GM19035 (cell line): ENCODE results near the gene FXYD2.
"Not testable (repeated sequence)": the region's sequence is repeated elsewhere in the genome, so short reads cannot be mapped to it uniquely, and the experiment has no call there.

Source experiments
- ATAC-seq: cut with Tn5 transposase; IDR thresholded peaks from one replicate; pipeline ENCODE4 v1.9.1; 2021; ENCODE audit not compliant: unreplicated experiment

Gene FXYD2

GRCh38 chr11:117822074-117823033, 2.2 kb downstream of the FXYD2 start:
- no peak for ATAC-seq

GRCh38 chr11:117821431-117821830, 3.1 kb downstream of the FXYD2 start:
- ATAC-seq, result no peak

- no peak for ATAC-seq
These were observed 4.0 kb downstream of the FXYD2 start for GRCh38 chr11:117820516-117820915.

GRCh38 chr11:117820071-117820470, 4.5 kb downstream of the FXYD2 start:
- no peak for ATAC-seq

GRCh38 chr11:117819096-117820040, 5.2 kb downstream of the FXYD2 start:
- ATAC-seq, result no peak

GRCh38 chr11:117818041-117818873, 6.3 kb downstream of the FXYD2 start:
- ATAC-seq, result peak; percentile 20

- peak; percentile 32 for ATAC-seq
These were observed 7.0 kb downstream of the FXYD2 start for GRCh38 chr11:117817368-117818040.

- ATAC-seq, result no peak
These were observed 7.6 kb downstream of the FXYD2 start for GRCh38 chr11:117816846-117817367.

GRCh38 chr11:117816151-117816741, 8.3 kb downstream of the FXYD2 start:
- no peak for ATAC-seq

GRCh38 chr11:117815262-117815803, 9.2 kb downstream of the FXYD2 start:
- peak; percentile 66 for ATAC-seq

- ATAC-seq, result peak; percentile 50
These were observed 9.7 kb downstream of the FXYD2 start for GRCh38 chr11:117814766-117815261.

GRCh38 chr11:117814204-117814765, 10.3 kb downstream of the FXYD2 start:
- ATAC-seq, result no peak

GRCh38 chr11:117810056-117810451, 14.5 kb downstream of the FXYD2 start:
- ATAC-seq, result not testable (repeated sequence)

- no peak for ATAC-seq
These were observed 15.1 kb downstream of the FXYD2 start for GRCh38 chr11:117809236-117810055.

GRCh38 chr11:117808784-117809183, 15.8 kb downstream of the FXYD2 start:
- no peak for ATAC-seq

GRCh38 chr11:117807482-117808327, 16.8 kb downstream of the FXYD2 start:
- peak; percentile 55 for ATAC-seq

GRCh38 chr11:117806846-117807245, 17.7 kb downstream of the FXYD2 start:
- no peak for ATAC-seq
